NCI-H2196 treated with DMSO at 0.1 percent for 48 hours (cell line): ENCODE measurements around the gene PRDM16.

Experiments used
- DNase-seq: peaks from one replicate; lab custom pipeline; 2025; ENCODE audit not compliant: unreplicated experiment; lab: John Stamatoyannopoulos, UW

The PRDM16 gene

GRCh38 chr1:3032371-3033039 lies 36.5 kb upstream of the PRDM16 start:
- no peak for DNase-seq

DNA sequence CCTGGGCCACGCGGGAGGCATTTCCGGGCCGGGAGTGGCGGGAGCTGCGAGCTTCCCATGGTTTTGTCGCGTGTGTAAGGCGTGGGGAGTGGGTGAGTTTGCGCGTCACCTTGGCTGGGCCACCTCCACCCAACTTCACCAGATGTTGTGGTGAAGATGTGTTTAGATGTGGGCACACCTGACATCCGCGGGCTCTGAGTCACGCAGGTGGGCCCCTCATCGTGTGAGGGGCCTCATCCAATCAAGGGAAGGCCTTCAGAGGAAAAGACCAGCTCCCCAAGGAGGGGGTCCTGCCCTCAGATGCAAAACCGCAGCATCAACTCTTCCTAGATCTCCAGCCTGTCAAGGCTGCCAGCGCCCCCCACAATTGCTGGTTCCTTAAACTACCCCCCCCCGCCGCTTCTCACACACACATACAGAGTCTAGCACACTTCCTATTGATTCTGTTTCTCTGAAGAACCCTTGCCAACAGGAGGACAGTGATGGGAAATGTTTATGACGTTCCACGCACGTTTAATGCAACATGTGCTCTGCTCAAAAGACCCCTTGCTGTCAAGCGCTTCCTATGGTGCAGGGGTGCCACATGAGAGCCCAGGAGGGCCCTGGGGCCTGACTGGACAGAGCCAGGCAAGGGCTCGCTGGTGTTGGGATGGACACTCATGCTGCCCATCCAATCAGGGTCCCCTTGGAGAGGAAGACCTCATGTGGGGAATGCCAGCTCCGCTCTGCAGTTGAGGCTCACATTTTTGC lies 35.8 kb upstream of the PRDM16 start:
- DNase-seq: no peak

GRCh38 chr1:3033790-3034090 lies 35.3 kb upstream of the PRDM16 start:
- DNase-seq: no peak

DNA sequence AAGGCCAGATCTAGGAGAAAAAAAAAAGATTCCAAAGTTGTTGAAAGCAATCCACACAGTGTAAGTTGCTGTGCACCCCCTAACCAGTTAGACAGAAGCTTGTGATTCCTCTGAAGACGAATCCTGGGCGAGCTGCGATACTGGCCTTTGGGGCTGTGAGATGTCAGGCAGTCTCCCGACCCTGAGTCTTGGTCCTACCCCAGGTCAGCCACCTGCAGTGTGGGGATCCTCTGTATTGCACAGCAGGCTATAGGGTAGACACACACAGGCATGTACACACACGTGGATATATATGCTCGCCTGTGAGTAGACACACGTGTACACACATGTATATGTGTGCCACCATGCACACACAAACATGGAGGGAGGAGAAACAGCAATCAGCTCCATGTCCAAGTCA lies 34.8 kb upstream of the PRDM16 start:
- no peak for DNase-seq

DNA sequence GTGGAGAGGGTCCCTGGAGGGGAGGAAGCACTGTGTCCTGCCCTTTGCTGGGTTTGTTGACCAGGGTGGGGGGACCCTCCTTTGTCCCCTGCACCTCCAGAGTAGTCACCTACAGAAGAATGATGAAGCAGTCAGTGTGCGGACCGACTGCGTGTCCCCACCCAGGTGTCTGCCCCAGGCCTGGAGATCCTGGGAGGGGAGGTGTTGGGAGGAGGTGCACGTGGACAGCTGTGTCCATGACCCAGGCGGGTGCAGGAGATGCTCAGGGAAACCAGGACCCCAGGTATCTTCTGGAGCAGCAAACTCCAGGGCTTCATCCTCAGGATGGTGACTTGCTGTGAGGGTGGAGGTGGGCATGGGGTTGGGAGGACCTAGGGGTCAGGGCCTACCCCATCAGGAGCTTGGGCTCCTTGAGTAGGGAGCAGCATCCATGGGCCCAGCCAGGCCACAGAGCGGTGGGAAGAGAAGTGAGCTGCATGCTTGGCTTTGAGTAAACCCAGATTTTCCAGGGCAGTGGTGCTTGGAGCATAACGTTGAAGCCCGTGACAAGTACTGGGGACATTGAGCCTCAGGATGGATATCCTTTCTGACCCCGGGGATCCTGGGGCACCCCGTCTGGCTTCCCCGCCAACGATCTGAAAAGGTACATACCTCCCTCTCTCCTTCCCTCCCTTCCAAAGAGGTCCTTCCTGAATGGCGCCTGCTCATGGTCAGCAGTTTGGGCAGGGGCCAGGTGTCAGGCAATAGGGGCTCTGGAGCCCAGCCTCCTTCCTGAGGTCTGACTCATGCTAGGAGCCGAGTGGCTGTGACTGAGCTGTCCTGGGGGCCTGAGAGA lies 34.1 kb upstream of the PRDM16 start:
- DNase-seq: no peak

- no peak for DNase-seq
Measured at GRCh38 chr1:3035563-3036446, 33.2 kb upstream of the PRDM16 start.

GRCh38 chr1:3036447-3037280 lies 32.3 kb upstream of the PRDM16 start:
- DNase-seq: no peak

GRCh38 chr1:3037281-3038040 lies 31.5 kb upstream of the PRDM16 start:
- no peak for DNase-seq

GRCh38 chr1:3038113-3038551 lies 30.9 kb upstream of the PRDM16 start:
- DNase-seq: no peak

GRCh38 chr1:3038571-3039181 lies 30.3 kb upstream of the PRDM16 start:
- no peak for DNase-seq

GRCh38 chr1:3040004-3040403 lies 29.0 kb upstream of the PRDM16 start:
- DNase-seq: no peak

GRCh38 chr1:3042481-3042880 lies 26.5 kb upstream of the PRDM16 start:
- DNase-seq: no peak

DNA sequence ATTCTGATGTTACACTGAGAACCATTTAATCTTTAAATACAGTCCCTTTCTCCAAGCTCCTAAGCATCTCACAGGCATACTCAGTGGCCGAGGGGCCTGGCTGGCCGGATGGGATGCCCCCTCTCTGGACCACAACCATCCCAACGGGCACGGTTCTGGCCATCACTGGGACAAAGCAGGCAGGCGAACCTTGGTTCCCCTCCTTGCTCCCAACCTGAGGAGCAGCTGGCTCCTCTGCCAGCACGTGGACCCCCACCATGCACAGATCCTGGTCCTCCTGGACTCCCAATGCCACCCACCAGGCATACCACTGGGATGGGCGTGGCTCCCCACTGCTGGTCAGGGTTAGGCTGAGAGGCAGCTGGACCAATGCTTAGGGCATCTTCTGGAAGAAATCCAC lies 19.8 kb upstream of the PRDM16 start:
- no peak for DNase-seq

DNA sequence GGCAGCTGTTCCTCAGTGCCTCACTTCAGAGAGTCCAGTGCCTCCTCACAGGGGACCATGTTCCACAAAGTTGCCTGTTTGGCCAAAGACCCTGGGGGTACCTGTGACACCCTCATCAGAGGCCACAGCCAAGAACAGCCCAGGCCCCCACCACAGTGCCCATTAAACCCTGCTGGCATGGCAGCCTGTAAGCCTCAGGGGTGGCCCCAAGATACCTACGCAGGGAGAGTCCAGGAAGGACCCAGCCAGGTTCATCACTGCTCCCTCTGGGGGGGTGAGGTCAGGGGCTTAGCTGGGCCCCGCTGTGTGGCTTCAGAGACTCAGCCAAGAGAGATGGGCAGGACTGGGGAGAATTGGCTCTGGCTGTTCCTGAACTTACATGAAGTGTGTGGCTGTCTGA lies 19.1 kb upstream of the PRDM16 start:
- DNase-seq: no peak

DNA sequence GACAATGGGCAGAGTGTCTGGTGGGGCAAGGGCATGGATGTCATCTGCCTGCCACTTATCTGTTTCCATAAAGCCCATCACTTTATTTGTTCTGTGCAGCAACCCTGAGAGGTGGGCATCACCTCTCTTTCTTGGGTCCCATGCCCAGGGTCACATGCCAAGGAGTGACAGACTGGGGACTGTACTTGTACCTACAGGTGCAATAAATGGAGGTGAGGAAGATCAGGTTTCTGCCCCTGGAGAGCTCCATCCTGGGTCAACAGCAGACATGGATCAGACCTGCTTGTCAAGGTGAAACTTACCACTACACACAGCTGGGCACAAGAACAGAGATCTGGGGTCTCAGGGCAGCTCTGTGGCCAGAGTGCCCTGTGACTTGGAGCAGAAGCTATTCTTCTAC lies 18.4 kb upstream of the PRDM16 start:
- no peak for DNase-seq

GRCh38 chr1:3051270-3052268 lies 17.4 kb upstream of the PRDM16 start:
- DNase-seq: no peak

DNA sequence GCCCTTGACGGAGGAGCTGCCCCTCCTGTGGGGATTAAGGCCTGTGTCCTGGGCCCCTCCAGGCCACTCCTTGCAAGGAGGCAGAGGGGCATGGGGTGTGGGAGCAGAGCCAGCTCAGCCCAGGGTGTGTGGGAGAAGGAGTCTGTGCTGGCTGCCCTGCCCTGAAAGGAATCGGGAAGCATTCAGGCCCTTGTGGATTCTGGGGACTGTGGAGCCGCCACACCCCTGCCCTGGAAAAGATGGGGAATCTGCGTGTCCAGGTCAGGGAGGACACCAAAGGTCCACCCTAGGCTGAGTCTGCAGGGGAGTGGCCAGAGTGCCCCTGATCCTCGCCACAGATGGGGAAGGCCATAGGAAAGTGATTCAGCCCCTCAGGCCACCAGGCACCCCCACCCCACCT lies 16.5 kb upstream of the PRDM16 start:
- no peak for DNase-seq
